ENCODE data around the gene KRTAP12-4. TPM values are rescaled to one million over a fixed set of nuclear protein-coding genes. Genes with fewer than 3 reads are reported as not detected.

KRTAP12-4 gene
- total and polyA plus RNA-seq, 9 of the 15 experiments (the other 6 are each of a cell fraction or from before 2014, with no cell fraction given): not detected

GRCh38 chr21:44630440-44630839 lies 24.0 kb downstream of the KRTAP12-4 start (continued):
- TF ChIP-seq E2F6 (IDR thresholded peaks at IDR 0.05; ENCODE audit: borderline replicate concordance in 1 of 2, extremely low read depth in 1 of 2, insufficient read depth in 1 of 2, insufficient read length in 1 of 2, low read depth in 1 of 2, low read length in 1 of 2, poor library complexity in 1 of 2, severe bottlenecking in 1 of 2): no peak
- no peak for TF ChIP-seq KLF6 (CRISPR knock-in tag; IDR thresholded peaks at IDR 0.05; ENCODE audit: borderline replicate concordance)
- no peak for TF ChIP-seq POLR2A (conservative IDR thresholded peaks at IDR 0.05)
- no peak for TF ChIP-seq ARID4B (CRISPR knock-in tag; IDR thresholded peaks at IDR 0.05)
